ENCODE results near the gene DDX25.

DNA sequence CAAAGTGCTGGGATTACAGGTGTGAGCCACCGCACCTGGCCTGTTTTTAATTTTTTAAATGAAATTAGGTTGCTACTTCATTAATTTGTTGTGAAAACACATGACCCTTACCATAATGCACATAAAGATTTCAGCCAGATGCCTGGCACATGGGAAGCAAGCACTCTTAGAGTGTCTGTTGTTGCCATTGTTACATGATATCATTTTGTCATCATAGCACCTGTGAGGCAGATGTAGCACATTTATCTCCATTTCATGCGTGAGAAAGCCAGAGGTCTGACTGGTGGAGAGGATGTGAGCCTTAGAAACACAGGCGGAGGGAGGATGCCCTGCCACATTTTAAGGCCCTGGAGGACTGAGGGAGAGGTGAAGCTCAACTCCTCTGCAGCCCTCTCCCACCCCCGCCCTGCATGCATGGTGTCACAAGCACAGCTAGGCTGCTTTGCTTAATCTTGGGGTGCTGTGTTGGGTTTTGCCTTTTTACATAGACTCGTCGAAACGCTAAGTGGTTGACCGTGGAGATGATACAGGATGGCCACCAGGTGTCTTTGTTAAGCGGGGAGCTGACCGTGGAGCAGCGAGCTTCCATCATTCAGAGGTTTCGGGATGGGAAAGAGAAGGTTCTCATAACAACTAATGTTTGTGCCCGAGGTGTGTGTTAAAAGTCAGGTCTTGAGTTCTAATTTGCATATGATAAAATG is 14.0 kb downstream of the DDX25 start:
- TF ChIP-seq, protein P1, sequence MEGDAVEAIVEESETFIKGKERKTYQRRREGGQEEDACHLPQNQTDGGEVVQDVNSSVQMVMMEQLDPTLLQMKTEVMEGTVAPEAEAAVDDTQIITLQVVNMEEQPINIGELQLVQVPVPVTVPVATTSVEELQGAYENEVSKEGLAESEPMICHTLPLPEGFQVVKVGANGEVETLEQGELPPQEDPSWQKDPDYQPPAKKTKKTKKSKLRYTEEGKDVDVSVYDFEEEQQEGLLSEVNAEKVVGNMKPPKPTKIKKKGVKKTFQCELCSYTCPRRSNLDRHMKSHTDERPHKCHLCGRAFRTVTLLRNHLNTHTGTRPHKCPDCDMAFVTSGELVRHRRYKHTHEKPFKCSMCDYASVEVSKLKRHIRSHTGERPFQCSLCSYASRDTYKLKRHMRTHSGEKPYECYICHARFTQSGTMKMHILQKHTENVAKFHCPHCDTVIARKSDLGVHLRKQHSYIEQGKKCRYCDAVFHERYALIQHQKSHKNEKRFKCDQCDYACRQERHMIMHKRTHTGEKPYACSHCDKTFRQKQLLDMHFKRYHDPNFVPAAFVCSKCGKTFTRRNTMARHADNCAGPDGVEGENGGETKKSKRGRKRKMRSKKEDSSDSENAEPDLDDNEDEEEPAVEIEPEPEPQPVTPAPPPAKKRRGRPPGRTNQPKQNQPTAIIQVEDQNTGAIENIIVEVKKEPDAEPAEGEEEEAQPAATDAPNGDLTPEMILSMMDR (IDR thresholded peaks at IDR 0.05): no peak
- TF ChIP-seq POLR2A (IDR thresholded peaks at IDR 0.05): no peak
